Measurements from ENCODE around the gene HOATZ. TPM values are rescaled to one million over a fixed set of nuclear protein-coding genes. Genes with fewer than 3 reads are reported as not detected.

The HOATZ gene
- total RNA-seq, 1 experiment from 2014 or later, result not detected

DNA sequence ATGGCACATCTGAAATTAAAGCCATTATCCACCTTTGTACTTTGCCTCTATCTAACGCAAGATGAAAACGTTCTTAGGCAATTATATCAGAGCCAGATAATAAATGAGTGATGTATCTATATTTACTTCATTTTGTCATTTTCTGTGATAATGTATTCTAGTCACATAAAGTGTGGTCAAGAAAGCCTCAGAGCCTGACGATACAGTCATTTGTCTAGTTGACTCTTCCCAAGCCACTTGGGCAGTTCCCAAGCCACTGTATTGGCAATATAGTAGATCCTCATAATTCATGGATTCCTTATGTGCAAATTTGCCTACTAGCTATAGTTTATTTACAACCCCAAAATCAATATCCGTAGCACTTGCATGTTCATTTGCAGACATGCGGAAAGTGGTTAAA lies 7.8 kb downstream of the HOATZ start:
- BruUV-seq (replicated peaks), result no TSS peak
- H3K9me3 ChIP-seq (ENCODE audit: low read length), result no peaks in the 10 kb centered on the region
- DNase-seq (no peak), ATAC-seq (no peak)
- H3K79me2 ChIP-seq (ENCODE audit: low read length), result no peaks in the 10 kb centered on the region
- H3K4me2 ChIP-seq (ENCODE audit: low read length), result no peak overlapping the region
- H3F3A ChIP-seq (ENCODE audit: low read length, unreplicated experiment), result no peaks in the 10 kb centered on the region
- intact Hi-C loops (cut with micrococcal nuclease), result no loop called here
- ChIA-PET POLR2A (ENCODE audit: unreplicated experiment) (no interaction called here), CTCF (no interaction called here)
- H3K9me2 ChIP-seq (replicated peaks; ENCODE audit: low read length), result no peaks in the 10 kb centered on the region
- H4K20me1 ChIP-seq (ENCODE audit: low read length), result no peaks in the 10 kb centered on the region
- H3K9ac ChIP-seq (ENCODE audit: low read length), result no peak overlapping the region
- no peaks in the 10 kb centered on the region for H3K36me3 ChIP-seq (ENCODE audit: low read depth, low read length)
- no peak overlapping the region for H3K27ac ChIP-seq (ENCODE audit: low read length)
- TF ChIP-seq EZH2phosphoT487 (IDR thresholded peaks at IDR 0.05; ENCODE audit: borderline replicate concordance, low read length) (no peak), EZH2 (IDR thresholded peaks at IDR 0.05; ENCODE audit: low read length, unreplicated experiment) (no peak)
- TF ChIP-seq, protein P1, sequence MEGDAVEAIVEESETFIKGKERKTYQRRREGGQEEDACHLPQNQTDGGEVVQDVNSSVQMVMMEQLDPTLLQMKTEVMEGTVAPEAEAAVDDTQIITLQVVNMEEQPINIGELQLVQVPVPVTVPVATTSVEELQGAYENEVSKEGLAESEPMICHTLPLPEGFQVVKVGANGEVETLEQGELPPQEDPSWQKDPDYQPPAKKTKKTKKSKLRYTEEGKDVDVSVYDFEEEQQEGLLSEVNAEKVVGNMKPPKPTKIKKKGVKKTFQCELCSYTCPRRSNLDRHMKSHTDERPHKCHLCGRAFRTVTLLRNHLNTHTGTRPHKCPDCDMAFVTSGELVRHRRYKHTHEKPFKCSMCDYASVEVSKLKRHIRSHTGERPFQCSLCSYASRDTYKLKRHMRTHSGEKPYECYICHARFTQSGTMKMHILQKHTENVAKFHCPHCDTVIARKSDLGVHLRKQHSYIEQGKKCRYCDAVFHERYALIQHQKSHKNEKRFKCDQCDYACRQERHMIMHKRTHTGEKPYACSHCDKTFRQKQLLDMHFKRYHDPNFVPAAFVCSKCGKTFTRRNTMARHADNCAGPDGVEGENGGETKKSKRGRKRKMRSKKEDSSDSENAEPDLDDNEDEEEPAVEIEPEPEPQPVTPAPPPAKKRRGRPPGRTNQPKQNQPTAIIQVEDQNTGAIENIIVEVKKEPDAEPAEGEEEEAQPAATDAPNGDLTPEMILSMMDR (conservative IDR thresholded peaks at IDR 0.05; ENCODE audit: low read depth, low read length), result no peak
- H2AFZ ChIP-seq (ENCODE audit: low read length), result no peak overlapping the region
- H3K4me1 ChIP-seq (ENCODE audit: insufficient read depth, low read length), result peaks cover 16% of the 10 kb centered on the region
- H3K27me3 ChIP-seq (ENCODE audit: low read length), result no peaks in the 10 kb centered on the region
- H3K4me3 ChIP-seq (ENCODE audit: low read length), result no peak overlapping the region

DNA sequence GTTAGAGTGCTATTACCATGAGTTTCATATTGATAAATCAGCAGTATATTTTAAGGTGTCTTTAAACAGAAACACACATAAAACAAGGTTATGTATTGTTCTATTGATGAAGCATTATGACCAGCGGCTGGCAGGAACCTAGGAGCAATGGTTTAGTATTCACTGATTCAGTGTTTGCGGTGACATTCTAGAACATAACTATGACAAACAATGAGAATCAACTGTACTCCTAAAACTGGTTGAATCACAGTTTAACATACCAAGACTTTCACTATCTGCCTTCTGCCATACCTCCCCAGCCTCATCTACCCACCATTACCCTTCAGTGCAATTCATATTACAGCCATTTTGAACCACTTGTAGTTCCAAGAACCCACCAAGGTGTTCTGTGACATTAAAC lies 8.8 kb downstream of the HOATZ start:
- peaks cover 18% of the 10 kb centered on the region for H3K4me1 ChIP-seq (ENCODE audit: insufficient read depth, low read length)
- H4K20me1 ChIP-seq (ENCODE audit: low read length), result no peaks in the 10 kb centered on the region
- peak; percentile 33 for DNase-seq
- H3K79me2 ChIP-seq (ENCODE audit: low read length), result no peaks in the 10 kb centered on the region
- H3K4me3 ChIP-seq (ENCODE audit: low read length), result no peak overlapping the region
- TF ChIP-seq EZH2phosphoT487 (IDR thresholded peaks at IDR 0.05; ENCODE audit: borderline replicate concordance, low read length) (no peak), EZH2 (IDR thresholded peaks at IDR 0.05; ENCODE audit: low read length, unreplicated experiment) (no peak)
- TF ChIP-seq, protein P1 (conservative IDR thresholded peaks at IDR 0.05; ENCODE audit: low read depth, low read length), result no peak
- no TSS peak for BruUV-seq (replicated peaks)
- CTCF ChIA-PET, result no interaction called here
- H3K9me2 ChIP-seq (replicated peaks; ENCODE audit: low read length), result no peaks in the 10 kb centered on the region
- POLR2A ChIA-PET (ENCODE audit: unreplicated experiment), result interaction anchor here (0.7 kb wide), 1 partner anchor 79 kb away, joined by 3 read pairs; no protein-coding TSS in a partner anchor
- H3K27me3 ChIP-seq (ENCODE audit: low read length), result no peaks in the 10 kb centered on the region
- H2AFZ ChIP-seq (ENCODE audit: low read length), result no peak overlapping the region
- H3K9me3 ChIP-seq (ENCODE audit: low read length), result no peaks in the 10 kb centered on the region
- no peak overlapping the region for H3K4me2 ChIP-seq (ENCODE audit: low read length)
- no peak overlapping the region for H3K9ac ChIP-seq (ENCODE audit: low read length)
- no peaks in the 10 kb centered on the region for H3K36me3 ChIP-seq (ENCODE audit: low read depth, low read length)
- ATAC-seq, result 0 out of 2 replicates have a peak, but pooled peaks have one; percentile 22
- no peaks in the 10 kb centered on the region for H3F3A ChIP-seq (ENCODE audit: low read length, unreplicated experiment)
- H3K27ac ChIP-seq (ENCODE audit: low read length), result no peak overlapping the region
- intact Hi-C loops (cut with micrococcal nuclease), result no loop called here

DNA sequence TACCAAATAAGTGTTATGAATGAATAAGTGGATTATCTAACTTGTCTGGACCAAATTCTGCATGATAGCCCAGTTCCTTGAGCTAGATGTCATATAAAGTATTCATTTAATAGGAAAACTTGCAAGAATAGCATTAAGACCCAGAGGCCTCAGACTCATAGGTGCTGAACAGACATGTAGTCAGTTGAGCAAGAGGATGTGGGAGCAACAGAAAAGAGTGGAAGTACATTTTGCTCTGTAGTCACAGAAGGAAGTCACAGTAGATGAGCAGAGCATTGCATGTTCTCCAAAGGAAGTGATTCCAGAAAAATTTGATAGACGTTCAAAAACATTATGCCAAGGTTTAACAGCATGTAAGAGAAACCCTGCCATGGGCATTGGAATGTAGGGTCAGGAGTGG lies 9.5 kb downstream of the HOATZ start:
- ChIA-PET POLR2A (ENCODE audit: unreplicated experiment) (interaction anchor here (0.7 kb wide), 1 partner anchor 79 kb away, joined by 3 read pairs; no protein-coding TSS in a partner anchor), CTCF (no interaction called here)
- no peaks in the 10 kb centered on the region for H3K27me3 ChIP-seq (ENCODE audit: low read length)
- no peak overlapping the region for H2AFZ ChIP-seq (ENCODE audit: low read length)
- H3K27ac ChIP-seq (ENCODE audit: low read length), result no peak overlapping the region
- no peak overlapping the region for H3K9ac ChIP-seq (ENCODE audit: low read length)
- no peak for ATAC-seq
- no peaks in the 10 kb centered on the region for H4K20me1 ChIP-seq (ENCODE audit: low read length)
- no peak for DNase-seq
- H3K9me2 ChIP-seq (replicated peaks; ENCODE audit: low read length), result no peaks in the 10 kb centered on the region
- H3F3A ChIP-seq (ENCODE audit: low read length, unreplicated experiment), result no peaks in the 10 kb centered on the region
- H3K79me2 ChIP-seq (ENCODE audit: low read length), result no peaks in the 10 kb centered on the region
- H3K4me1 ChIP-seq (ENCODE audit: insufficient read depth, low read length), result peaks cover 24% of the 10 kb centered on the region
- no peak overlapping the region for H3K4me2 ChIP-seq (ENCODE audit: low read length)
- no peak overlapping the region for H3K4me3 ChIP-seq (ENCODE audit: low read length)
- intact Hi-C loops (cut with micrococcal nuclease), result no loop called here
- no peaks in the 10 kb centered on the region for H3K9me3 ChIP-seq (ENCODE audit: low read length)
- TF ChIP-seq EZH2 (IDR thresholded peaks at IDR 0.05; ENCODE audit: low read length, unreplicated experiment) (no peak), EZH2phosphoT487 (IDR thresholded peaks at IDR 0.05; ENCODE audit: borderline replicate concordance, low read length) (no peak)
- TF ChIP-seq, protein P1 (conservative IDR thresholded peaks at IDR 0.05; ENCODE audit: low read depth, low read length), result no peak
- no TSS peak for BruUV-seq (replicated peaks)
- no peaks in the 10 kb centered on the region for H3K36me3 ChIP-seq (ENCODE audit: low read depth, low read length)

All from PC-3 (cell line).